GM12891 (cell line): Measurements from ENCODE around the gene ZFPM1.

Source experiments
- PAX5 ChIP-seq: IDR thresholded peaks from 2 replicates; pipeline ENCODE4 v1.6.1; 2011; ENCODE audit warnings: low read length, moderate library complexity, mild to moderate bottlenecking; ENCODE audit not compliant: insufficient read depth, severe bottlenecking
- POLR2A ChIP-seq: IDR thresholded peaks from 2 replicates; pipeline ENCODE4 v1.6.1; 2011; ENCODE audit warnings: low read depth, low read length, control low read depth
- POLR2AphosphoS5 ChIP-seq: IDR thresholded peaks from 2 replicates; pipeline ENCODE4 v1.6.1; 2011; ENCODE audit warnings: low read depth, low read length, control low read depth
- POU2F2 ChIP-seq: IDR thresholded peaks from 2 replicates; pipeline ENCODE4 v1.6.1; 2011; ENCODE audit warnings: low read depth, mild to moderate bottlenecking, control low read depth, low read length, moderate library complexity
- SPI1 ChIP-seq: IDR thresholded peaks from 2 replicates; pipeline ENCODE4 v1.6.1; 2011; ENCODE audit warnings: low read depth, low read length, control low read depth
- TAF1 ChIP-seq: IDR thresholded peaks from 2 replicates; pipeline ENCODE4 v1.6.1; 2011; ENCODE audit warnings: low read depth, low read length, control low read depth

- TF ChIP-seq POLR2AphosphoS5 (no peak), POLR2A (no peak), POU2F2 (no peak), TAF1 (no peak), SPI1 (no peak), PAX5 (no peak)
These were observed 10.3 kb downstream of the ZFPM1 start for GRCh38 chr16:88463411-88463810.
